ENCODE results near the gene CROCC2.

GRCh38 chr2:240933048-240933965 is 27.2 kb downstream of the CROCC2 start:
- TF ChIP-seq HDGF (IDR thresholded peaks at IDR 0.05; ENCODE audit: borderline replicate concordance) (no peak), FOXK2 (IDR thresholded peaks at IDR 0.05) (no peak), FOXM1 (IDR thresholded peaks at IDR 0.05; ENCODE audit: borderline replicate concordance) (no peak), TARDBP (IDR thresholded peaks at IDR 0.05) (no peak), NFRKB (IDR thresholded peaks at IDR 0.05) (no peak), ARNT (IDR thresholded peaks at IDR 0.05) (no peak), SP1 (IDR thresholded peaks at IDR 0.05) (no peak), LEF1 (IDR thresholded peaks at IDR 0.05; ENCODE audit: borderline replicate concordance) (no peak), SUZ12 (IDR thresholded peaks at IDR 0.05) (no peak), L3MBTL2 (conservative IDR thresholded peaks at IDR 0.05) (no peak), ZNF384 (IDR thresholded peaks at IDR 0.05) (no peak)
- TF ChIP-seq, protein P1, sequence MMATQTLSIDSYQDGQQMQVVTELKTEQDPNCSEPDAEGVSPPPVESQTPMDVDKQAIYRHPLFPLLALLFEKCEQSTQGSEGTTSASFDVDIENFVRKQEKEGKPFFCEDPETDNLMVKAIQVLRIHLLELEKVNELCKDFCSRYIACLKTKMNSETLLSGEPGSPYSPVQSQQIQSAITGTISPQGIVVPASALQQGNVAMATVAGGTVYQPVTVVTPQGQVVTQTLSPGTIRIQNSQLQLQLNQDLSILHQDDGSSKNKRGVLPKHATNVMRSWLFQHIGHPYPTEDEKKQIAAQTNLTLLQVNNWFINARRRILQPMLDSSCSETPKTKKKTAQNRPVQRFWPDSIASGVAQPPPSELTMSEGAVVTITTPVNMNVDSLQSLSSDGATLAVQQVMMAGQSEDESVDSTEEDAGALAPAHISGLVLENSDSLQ (IDR thresholded peaks at IDR 0.05), result no peak
